ENCODE measurements around the gene CCDC107. TPM values are rescaled to one million over a fixed set of nuclear protein-coding genes. Genes with fewer than 3 reads are reported as not detected.
A peak's percentile ranks its signal among the peaks of the same experiment; 100 is the strongest.

Gene CCDC107
- total and polyA plus RNA-seq, 2 of the 13 experiments (the other 11 are each of a cell fraction or from before 2014, with no cell fraction given), result 7.1 to 15.2 TPM

DNA sequence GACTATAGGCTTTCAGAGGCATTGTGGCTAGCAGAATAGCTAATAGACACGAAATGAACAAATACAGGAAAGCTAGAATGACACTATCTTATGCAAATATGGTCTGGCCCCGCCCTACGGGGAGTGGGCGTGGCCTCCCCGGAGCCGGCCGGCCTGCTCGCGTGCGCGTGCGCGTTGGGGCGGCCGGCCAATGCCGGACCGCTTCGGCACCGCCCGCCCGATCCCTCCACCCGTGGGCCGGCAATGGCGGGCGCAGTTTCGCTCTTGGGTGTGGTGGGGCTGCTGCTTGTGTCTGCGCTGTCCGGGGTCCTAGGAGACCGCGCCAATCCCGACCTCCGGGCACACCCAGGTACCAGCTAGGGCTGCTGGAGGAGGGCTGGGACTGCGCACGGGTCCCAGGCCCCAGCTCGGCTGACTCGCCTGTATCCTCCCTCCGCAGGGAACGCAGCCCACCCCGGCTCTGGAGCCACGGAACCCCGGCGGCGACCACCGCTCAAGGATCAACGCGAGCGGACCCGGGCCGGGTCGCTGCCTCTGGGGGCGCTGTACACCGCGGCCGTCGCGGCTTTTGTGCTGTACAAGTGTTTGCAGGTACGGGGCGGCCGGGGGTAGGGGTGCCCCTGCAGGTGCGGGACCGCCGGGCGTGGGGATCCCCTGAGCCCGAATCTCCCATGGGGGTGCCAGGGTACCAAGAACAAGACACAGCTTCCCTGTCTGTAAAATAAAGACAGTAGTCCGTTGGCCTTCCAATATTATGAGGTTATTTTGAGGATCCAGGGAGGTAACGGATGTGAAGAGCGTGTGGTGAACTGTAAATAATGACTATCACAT lies at the start of gene CCDC107 (continued):
- TF ChIP-seq, protein P1, sequence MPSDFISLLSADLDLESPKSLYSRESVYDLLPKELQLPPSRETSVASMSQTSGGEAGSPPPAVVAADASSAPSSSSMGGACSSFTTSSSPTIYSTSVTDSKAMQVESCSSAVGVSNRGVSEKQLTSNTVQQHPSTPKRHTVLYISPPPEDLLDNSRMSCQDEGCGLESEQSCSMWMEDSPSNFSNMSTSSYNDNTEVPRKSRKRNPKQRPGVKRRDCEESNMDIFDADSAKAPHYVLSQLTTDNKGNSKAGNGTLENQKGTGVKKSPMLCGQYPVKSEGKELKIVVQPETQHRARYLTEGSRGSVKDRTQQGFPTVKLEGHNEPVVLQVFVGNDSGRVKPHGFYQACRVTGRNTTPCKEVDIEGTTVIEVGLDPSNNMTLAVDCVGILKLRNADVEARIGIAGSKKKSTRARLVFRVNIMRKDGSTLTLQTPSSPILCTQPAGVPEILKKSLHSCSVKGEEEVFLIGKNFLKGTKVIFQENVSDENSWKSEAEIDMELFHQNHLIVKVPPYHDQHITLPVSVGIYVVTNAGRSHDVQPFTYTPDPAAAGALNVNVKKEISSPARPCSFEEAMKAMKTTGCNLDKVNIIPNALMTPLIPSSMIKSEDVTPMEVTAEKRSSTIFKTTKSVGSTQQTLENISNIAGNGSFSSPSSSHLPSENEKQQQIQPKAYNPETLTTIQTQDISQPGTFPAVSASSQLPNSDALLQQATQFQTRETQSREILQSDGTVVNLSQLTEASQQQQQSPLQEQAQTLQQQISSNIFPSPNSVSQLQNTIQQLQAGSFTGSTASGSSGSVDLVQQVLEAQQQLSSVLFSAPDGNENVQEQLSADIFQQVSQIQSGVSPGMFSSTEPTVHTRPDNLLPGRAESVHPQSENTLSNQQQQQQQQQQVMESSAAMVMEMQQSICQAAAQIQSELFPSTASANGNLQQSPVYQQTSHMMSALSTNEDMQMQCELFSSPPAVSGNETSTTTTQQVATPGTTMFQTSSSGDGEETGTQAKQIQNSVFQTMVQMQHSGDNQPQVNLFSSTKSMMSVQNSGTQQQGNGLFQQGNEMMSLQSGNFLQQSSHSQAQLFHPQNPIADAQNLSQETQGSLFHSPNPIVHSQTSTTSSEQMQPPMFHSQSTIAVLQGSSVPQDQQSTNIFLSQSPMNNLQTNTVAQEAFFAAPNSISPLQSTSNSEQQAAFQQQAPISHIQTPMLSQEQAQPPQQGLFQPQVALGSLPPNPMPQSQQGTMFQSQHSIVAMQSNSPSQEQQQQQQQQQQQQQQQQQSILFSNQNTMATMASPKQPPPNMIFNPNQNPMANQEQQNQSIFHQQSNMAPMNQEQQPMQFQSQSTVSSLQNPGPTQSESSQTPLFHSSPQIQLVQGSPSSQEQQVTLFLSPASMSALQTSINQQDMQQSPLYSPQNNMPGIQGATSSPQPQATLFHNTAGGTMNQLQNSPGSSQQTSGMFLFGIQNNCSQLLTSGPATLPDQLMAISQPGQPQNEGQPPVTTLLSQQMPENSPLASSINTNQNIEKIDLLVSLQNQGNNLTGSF (CRISPR knock-in tag; IDR thresholded peaks at IDR 0.05), result no peak; the same call in 1 of the 2 replicates
- no peak for TF ChIP-seq ZMYM3 (CRISPR knock-in tag; IDR thresholded peaks at IDR 0.05)
- no peak for TF ChIP-seq ZNF143 (CRISPR knock-in tag; IDR thresholded peaks at IDR 0.05)
- TF ChIP-seq ZNF263 (CRISPR knock-in tag; IDR thresholded peaks at IDR 0.05), result 0 out of 2 replicates have a peak, but pooled peaks have one; percentile 14
- TF ChIP-seq KDM5A (IDR thresholded peaks at IDR 0.05; ENCODE audit: borderline replicate concordance, low read length), result no peak; the same call in 1 of the 2 replicates
- TF ChIP-seq, protein P2, sequence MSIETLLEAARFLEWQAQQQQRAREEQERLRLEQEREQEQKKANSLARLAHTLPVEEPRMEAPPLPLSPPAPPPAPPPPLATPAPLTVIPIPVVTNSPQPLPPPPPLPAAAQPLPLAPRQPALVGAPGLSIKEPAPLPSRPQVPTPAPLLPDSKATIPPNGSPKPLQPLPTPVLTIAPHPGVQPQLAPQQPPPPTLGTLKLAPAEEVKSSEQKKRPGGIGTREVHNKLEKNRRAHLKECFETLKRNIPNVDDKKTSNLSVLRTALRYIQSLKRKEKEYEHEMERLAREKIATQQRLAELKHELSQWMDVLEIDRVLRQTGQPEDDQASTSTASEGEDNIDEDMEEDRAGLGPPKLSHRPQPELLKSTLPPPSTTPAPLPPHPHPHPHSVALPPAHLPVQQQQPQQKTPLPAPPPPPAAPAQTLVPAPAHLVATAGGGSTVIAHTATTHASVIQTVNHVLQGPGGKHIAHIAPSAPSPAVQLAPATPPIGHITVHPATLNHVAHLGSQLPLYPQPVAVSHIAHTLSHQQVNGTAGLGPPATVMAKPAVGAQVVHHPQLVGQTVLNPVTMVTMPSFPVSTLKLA (IDR thresholded peaks at IDR 0.05), result no peak
- TF ChIP-seq RFXAP (CRISPR knock-in tag; IDR thresholded peaks at IDR 0.05; ENCODE audit: borderline replicate concordance), result 0 out of 2 replicates have a peak, but pooled peaks have one; percentile 22
- TF ChIP-seq FOXC1 (CRISPR knock-in tag; IDR thresholded peaks at IDR 0.05; ENCODE audit: borderline replicate concordance), result peak; percentile 77
- TF ChIP-seq, protein P3, sequence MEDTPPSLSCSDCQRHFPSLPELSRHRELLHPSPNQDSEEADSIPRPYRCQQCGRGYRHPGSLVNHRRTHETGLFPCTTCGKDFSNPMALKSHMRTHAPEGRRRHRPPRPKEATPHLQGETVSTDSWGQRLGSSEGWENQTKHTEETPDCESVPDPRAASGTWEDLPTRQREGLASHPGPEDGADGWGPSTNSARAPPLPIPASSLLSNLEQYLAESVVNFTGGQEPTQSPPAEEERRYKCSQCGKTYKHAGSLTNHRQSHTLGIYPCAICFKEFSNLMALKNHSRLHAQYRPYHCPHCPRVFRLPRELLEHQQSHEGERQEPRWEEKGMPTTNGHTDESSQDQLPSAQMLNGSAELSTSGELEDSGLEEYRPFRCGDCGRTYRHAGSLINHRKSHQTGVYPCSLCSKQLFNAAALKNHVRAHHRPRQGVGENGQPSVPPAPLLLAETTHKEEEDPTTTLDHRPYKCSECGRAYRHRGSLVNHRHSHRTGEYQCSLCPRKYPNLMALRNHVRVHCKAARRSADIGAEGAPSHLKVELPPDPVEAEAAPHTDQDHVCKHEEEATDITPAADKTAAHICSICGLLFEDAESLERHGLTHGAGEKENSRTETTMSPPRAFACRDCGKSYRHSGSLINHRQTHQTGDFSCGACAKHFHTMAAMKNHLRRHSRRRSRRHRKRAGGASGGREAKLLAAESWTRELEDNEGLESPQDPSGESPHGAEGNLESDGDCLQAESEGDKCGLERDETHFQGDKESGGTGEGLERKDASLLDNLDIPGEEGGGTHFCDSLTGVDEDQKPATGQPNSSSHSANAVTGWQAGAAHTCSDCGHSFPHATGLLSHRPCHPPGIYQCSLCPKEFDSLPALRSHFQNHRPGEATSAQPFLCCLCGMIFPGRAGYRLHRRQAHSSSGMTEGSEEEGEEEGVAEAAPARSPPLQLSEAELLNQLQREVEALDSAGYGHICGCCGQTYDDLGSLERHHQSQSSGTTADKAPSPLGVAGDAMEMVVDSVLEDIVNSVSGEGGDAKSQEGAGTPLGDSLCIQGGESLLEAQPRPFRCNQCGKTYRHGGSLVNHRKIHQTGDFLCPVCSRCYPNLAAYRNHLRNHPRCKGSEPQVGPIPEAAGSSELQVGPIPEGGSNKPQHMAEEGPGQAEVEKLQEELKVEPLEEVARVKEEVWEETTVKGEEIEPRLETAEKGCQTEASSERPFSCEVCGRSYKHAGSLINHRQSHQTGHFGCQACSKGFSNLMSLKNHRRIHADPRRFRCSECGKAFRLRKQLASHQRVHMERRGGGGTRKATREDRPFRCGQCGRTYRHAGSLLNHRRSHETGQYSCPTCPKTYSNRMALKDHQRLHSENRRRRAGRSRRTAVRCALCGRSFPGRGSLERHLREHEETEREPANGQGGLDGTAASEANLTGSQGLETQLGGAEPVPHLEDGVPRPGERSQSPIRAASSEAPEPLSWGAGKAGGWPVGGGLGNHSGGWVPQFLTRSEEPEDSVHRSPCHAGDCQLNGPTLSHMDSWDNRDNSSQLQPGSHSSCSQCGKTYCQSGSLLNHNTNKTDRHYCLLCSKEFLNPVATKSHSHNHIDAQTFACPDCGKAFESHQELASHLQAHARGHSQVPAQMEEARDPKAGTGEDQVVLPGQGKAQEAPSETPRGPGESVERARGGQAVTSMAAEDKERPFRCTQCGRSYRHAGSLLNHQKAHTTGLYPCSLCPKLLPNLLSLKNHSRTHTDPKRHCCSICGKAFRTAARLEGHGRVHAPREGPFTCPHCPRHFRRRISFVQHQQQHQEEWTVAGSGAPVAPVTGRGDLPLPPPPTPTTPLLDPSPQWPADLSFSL (CRISPR knock-in tag; IDR thresholded peaks at IDR 0.05), result no peak
- TF ChIP-seq ZFX (CRISPR knock-in tag; IDR thresholded peaks at IDR 0.05; ENCODE audit: low read depth), result peak; percentile 73; the same call in 1 of the 2 replicates
- peak; percentile 33; the same call in 1 of the 2 replicates for TF ChIP-seq NRL (CRISPR knock-in tag; IDR thresholded peaks at IDR 0.05; ENCODE audit: borderline replicate concordance)
- TF ChIP-seq NCOA2 (CRISPR knock-in tag; IDR thresholded peaks at IDR 0.05), result peak; percentile 15; the same call in 1 of the 2 replicates
- TF ChIP-seq FOXK2 (IDR thresholded peaks at IDR 0.05), result no peak
